GM19351 (cell line): Measurements from ENCODE around the gene PDE4D.
A peak's percentile ranks its signal among the peaks of the same experiment; 100 is the strongest.

Experiments
- ATAC-seq: cut with Tn5 transposase; IDR thresholded peaks from one replicate; pipeline ENCODE4 v1.9.1; 2021; ENCODE audit warnings: mild to moderate bottlenecking, moderate library complexity; ENCODE audit not compliant: unreplicated experiment

Gene PDE4D

GRCh38 chr5:59169081-59169767 lies 724.3 kb downstream of the PDE4D start:
- no peak for ATAC-seq

- ATAC-seq: no peak
Observed at GRCh38 chr5:59168067-59168466, 725.5 kb downstream of the PDE4D start.

- no peak for ATAC-seq
Observed at GRCh38 chr5:59164041-59164830, 729.3 kb downstream of the PDE4D start.

- no peak for ATAC-seq
Observed at GRCh38 chr5:59161221-59162105, 732.1 kb downstream of the PDE4D start.

- ATAC-seq: no peak
Observed at GRCh38 chr5:59158637-59159391, 734.7 kb downstream of the PDE4D start.

GRCh38 chr5:59158165-59158564 lies 735.4 kb downstream of the PDE4D start:
- no peak for ATAC-seq

- ATAC-seq: no peak
Observed at GRCh38 chr5:59157068-59157467, 736.5 kb downstream of the PDE4D start.

- peak; percentile 46 for ATAC-seq
Observed at GRCh38 chr5:59152701-59153245, 740.8 kb downstream of the PDE4D start.

GRCh38 chr5:59151162-59151889 lies 742.2 kb downstream of the PDE4D start:
- no peak for ATAC-seq

GRCh38 chr5:59149827-59150226 lies 743.7 kb downstream of the PDE4D start:
- ATAC-seq: no peak

- no peak for ATAC-seq
Observed at GRCh38 chr5:59149271-59149670, 744.3 kb downstream of the PDE4D start.

GRCh38 chr5:59146729-59147128 lies 746.8 kb downstream of the PDE4D start:
- no peak for ATAC-seq

- ATAC-seq: peak; percentile 98
Observed at GRCh38 chr5:59143926-59144333, 749.6 kb downstream of the PDE4D start.

GRCh38 chr5:59142927-59143326 lies 750.6 kb downstream of the PDE4D start:
- no peak for ATAC-seq

GRCh38 chr5:59142138-59142537 lies 751.4 kb downstream of the PDE4D start:
- no peak for ATAC-seq

- no peak for ATAC-seq
Observed at GRCh38 chr5:59140133-59140532, 753.4 kb downstream of the PDE4D start.

- ATAC-seq: peak; percentile 52
Observed at GRCh38 chr5:59139695-59140094, 753.8 kb downstream of the PDE4D start.

- ATAC-seq: no peak
Observed at GRCh38 chr5:59138509-59138908, 755.0 kb downstream of the PDE4D start.

GRCh38 chr5:59137846-59138245 lies 755.7 kb downstream of the PDE4D start:
- ATAC-seq: no peak

- ATAC-seq: no peak
Observed at GRCh38 chr5:59136549-59136948, 757.0 kb downstream of the PDE4D start.
